Measurements from ENCODE around the gene ADAMTSL3. TPM values are rescaled to one million over a fixed set of nuclear protein-coding genes. Genes with fewer than 3 reads are reported as not detected.

The ADAMTSL3 gene
- total RNA-seq, 2 donors from 2014 or later: 12.2 to 21.2 TPM

- Histone ChIP-seq H3K36me3 (no peaks in the 10 kb centered on the region), H3K9me3 (no peaks in the 10 kb centered on the region), H3K27ac (peak overlapping the region; percentile 25 to 53), H3K4me1 (peaks cover 3 to 52% of the 10 kb centered on the region in 2 donors), H3K4me3 (no peak overlapping the region), H3K27me3 (no peaks in the 10 kb centered on the region)
- TF ChIP-seq CTCF (IDR thresholded peaks at IDR 0.05): no peak
- DNase-seq (ENCODE audit: low spot score): no peak
Measured at GRCh38 chr15:83692746-83693581, 39.0 kb downstream of the ADAMTSL3 start.

GRCh38 chr15:83694015-83694414, 40.1 kb downstream of the ADAMTSL3 start:
- Histone ChIP-seq H3K4me1 (peaks cover 3 to 62% of the 10 kb centered on the region in 2 donors), H3K9me3 (no peaks in the 10 kb centered on the region), H3K27ac (peak overlapping the region; percentile 46 to 53), H3K27me3 (no peaks in the 10 kb centered on the region), H3K4me3 (no peak overlapping the region), H3K36me3 (no peaks in the 10 kb centered on the region)
- DNase-seq (ENCODE audit: low spot score): no peak
- TF ChIP-seq CTCF (IDR thresholded peaks at IDR 0.05): no peak

GRCh38 chr15:83694536-83694935, 40.6 kb downstream of the ADAMTSL3 start:
- Histone ChIP-seq H3K4me3 (no peak overlapping the region), H3K27ac (peak overlapping the region; percentile 46 to 53), H3K4me1 (peaks cover 3 to 65% of the 10 kb centered on the region in 2 donors), H3K27me3 (no peaks in the 10 kb centered on the region), H3K9me3 (no peaks in the 10 kb centered on the region), H3K36me3 (no peaks in the 10 kb centered on the region)
- no peak for DNase-seq (ENCODE audit: low spot score)
- TF ChIP-seq CTCF (IDR thresholded peaks at IDR 0.05): no peak

- Histone ChIP-seq H3K4me3 (no peak overlapping the region), H3K9me3 (no peaks in the 10 kb centered on the region), H3K4me1 (peaks cover 3 to 65% of the 10 kb centered on the region in 2 donors), H3K27ac (peak overlapping the region in 1 of 2 donors; percentile 75), H3K36me3 (no peaks in the 10 kb centered on the region), H3K27me3 (no peaks in the 10 kb centered on the region)
- no peak for TF ChIP-seq CTCF (IDR thresholded peaks at IDR 0.05)
- no peak for DNase-seq (ENCODE audit: low spot score)
Measured at GRCh38 chr15:83695246-83695645, 41.3 kb downstream of the ADAMTSL3 start.

- peaks cover 3 to 65% of the 10 kb centered on the region in 2 donors for H3K4me1 ChIP-seq
- H3K4me3 ChIP-seq: no peak overlapping the region
- no peaks in the 10 kb centered on the region for H3K36me3 ChIP-seq
- H3K27ac ChIP-seq: peak overlapping the region in 1 of 2 donors; percentile 75
- no peak for TF ChIP-seq CTCF (IDR thresholded peaks at IDR 0.05)
- no peaks in the 10 kb centered on the region for H3K9me3 ChIP-seq
- no peak for DNase-seq (ENCODE audit: low spot score)
- no peaks in the 10 kb centered on the region for H3K27me3 ChIP-seq
Measured at GRCh38 chr15:83695901-83696425, 42.0 kb downstream of the ADAMTSL3 start.

All from right atrium auricular region (tissue), 2 donors.